GM12874 (cell line): ENCODE data around the gene ALDH9A1.

ENCODE experiments used
- TF ChIP-seq, protein P1 (sequence below): IDR thresholded peaks from 2 replicates; pipeline ENCODE4 v1.5.1; 2011; ENCODE audit warnings: low read depth, mild to moderate bottlenecking, control low read depth, low read length, moderate library complexity; ENCODE audit not compliant: insufficient read depth

ALDH9A1 gene

DNA sequence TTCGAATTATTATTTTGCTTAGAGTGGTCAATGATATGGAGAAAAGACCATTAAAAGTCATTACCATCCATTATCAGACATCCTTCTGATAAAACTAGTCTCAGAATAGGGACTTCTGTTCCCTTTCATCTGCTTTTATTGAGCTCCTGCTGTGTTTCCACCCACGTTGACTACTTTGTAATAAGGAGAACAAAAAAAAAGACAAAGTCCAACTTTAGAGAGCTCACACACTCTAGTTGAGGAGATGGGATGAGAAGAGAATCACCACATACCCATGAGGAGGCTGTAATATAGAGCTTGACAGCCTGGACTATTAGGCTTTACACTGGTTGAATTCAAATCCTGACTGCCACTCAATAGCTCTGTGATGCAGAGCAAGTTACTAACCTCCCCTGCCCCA is 27.8 kb upstream of the ALDH9A1 start:
- TF ChIP-seq, protein P1, sequence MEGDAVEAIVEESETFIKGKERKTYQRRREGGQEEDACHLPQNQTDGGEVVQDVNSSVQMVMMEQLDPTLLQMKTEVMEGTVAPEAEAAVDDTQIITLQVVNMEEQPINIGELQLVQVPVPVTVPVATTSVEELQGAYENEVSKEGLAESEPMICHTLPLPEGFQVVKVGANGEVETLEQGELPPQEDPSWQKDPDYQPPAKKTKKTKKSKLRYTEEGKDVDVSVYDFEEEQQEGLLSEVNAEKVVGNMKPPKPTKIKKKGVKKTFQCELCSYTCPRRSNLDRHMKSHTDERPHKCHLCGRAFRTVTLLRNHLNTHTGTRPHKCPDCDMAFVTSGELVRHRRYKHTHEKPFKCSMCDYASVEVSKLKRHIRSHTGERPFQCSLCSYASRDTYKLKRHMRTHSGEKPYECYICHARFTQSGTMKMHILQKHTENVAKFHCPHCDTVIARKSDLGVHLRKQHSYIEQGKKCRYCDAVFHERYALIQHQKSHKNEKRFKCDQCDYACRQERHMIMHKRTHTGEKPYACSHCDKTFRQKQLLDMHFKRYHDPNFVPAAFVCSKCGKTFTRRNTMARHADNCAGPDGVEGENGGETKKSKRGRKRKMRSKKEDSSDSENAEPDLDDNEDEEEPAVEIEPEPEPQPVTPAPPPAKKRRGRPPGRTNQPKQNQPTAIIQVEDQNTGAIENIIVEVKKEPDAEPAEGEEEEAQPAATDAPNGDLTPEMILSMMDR, result no peak

DNA sequence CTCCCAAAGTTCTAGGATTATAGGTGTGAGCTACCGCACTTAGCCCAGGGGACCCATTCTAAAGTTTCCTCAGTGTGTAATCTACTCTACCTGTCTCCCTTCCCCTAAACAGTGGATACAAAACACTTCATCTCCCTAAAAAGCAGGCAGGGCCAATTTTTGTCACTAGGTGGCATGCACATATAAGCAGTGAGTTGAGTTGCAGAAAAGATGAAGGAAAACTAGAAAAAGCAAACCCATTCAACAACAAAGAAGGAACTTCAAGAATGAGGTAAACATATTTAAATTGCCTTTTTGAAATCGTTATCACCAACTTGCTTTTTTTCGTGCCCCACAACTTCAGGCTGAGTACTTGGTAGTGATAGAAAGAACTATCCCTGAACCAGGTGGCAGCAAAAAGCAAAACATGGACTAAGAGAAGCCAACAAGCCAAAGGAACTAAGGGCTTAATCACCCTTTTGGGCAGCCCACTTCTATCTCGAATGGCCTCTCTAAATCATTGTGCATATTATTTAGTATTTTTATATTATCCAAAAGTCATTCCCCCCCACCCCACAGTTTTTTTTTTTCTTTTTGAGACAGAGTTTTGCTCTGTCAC is 19.7 kb upstream of the ALDH9A1 start:
- TF ChIP-seq, protein P1, result peak; percentile 56; the same call in 1 of the 2 replicates

DNA sequence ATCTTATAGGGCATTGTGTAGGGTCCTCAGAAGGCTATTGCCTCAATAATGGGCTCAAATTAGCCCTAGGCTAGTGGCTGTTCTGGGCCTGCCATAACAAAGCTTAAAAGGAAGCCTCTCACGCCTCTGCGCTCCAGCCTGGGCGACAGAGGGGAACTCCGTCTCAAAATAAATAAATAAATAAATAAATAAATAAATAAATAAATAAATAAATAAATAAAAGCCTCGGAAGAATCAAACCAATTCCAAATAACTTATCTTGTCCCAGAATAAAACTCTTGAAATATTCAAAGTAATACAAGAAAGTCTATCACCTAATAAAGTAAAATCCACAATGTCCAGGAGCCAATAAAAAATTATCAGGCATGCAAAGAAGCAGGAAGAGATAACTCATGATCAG is 14.4 kb upstream of the ALDH9A1 start:
- TF ChIP-seq, protein P1, result no peak

DNA sequence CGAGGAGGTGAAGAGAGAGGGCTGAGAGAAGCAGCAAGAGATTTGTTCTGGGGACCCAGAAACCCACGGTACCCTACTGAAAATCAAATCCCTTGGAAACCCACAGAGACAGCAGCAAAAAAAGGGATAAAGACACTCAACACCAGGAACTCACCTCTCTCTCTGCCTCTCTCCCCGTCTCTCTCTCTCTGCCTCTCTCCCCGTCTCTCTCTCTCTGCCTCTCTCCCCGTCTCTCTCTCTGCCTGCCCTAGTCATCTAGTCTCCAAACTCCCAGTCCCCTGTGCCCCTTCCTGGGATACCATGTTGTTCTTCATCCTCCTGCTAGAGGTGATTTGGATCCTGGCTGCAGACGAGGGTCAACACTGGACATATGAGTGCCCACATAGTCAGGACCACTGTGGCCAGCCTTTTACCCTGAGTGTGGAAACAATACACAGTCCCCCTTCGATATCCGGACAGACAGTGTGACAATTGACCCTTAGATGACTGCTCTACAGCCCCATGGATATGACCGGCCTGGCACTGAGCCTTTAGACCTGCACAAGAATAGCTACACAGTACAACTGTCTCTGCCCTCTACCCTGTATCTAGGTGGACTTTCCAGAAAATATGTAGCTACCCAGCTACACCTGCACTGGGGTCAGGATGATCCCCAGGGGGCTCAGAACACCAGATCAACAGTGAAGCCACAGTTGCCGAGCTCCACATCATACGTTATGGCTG is 9.8 kb upstream of the ALDH9A1 start:
- TF ChIP-seq, protein P1, result no peak

DNA sequence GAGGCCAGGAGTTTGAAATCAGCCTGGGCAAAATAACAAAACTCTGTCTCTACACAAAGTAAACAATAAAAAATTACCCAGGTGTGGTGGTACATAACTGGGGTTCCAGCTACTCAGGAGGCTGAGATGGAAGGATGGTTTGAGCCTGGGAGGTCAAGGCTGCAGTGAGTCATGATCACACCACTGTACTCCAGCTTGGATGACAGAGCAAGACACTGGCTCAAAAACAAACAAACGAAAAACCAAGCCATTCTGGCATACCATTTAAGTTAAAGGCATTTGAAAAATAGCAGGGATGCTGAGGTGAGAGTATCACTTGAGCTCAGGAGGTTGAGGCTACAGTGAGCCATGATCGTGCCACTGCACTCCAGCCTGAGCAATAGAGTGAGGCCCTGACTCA is 5.3 kb upstream of the ALDH9A1 start:
- TF ChIP-seq, protein P1, result no peak

DNA sequence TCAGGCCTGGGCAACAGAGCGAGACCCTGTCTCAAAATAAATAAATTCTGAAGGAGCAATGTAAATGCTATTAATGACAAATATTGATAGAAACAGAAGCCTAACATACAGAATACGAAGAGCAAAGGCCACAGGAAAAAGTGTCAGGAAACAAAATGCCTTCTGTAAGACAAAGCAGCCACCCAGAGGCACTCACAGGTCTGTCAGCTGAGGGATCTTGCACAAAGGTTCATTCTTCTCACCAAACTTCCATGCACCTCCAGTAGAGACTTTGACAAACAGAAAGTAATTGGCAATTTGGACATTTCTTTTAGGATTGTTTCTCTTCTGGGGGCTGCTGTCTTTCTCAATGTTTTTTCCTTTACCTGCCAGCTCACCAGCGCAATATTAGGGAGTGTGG is 1.2 kb upstream of the ALDH9A1 start:
- TF ChIP-seq, protein P1, result no peak

DNA sequence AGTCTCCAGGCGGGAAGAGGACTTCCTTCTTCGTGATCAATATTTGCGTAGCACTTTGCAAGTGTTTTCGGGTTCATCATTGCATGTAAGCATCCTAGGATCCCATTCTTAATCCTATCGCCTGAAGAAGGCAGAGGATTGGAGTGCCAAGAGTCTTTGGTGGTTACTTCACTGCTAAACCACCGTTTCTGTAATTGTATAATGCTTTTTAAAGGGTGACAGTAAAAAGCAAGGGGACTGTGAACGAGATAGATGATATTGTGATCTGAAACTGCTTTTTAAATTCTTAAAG is 345 bp upstream of the ALDH9A1 start:
- TF ChIP-seq, protein P1, result no peak
